H1 (cell line): ENCODE measurements around the gene SLC2A13. TPM values are rescaled to one million over a fixed set of nuclear protein-coding genes. Genes with fewer than 3 reads are reported as not detected.

ENCODE experiments used
- CTCF ChIA-PET: fragments of 300-600 bp; sonication (Branson Sonifier 250); formaldehyde crosslinking; loops from one replicate; lab custom pipeline; 2021; ENCODE audit not compliant: partially characterized antibody; lab: Charles Lee
- POLR2A ChIA-PET: fragments of 300-600 bp; sonication (Branson Sonifier 250); formaldehyde crosslinking; loops from one replicate; lab custom pipeline; 2021; ENCODE audit warnings: inconsistent platforms; ENCODE audit not compliant: partially characterized antibody; lab: Charles Lee
- DNase-seq, 2 experiments: peaks; one replicate each; pipeline versions ENCODE4 v3.0.0 to v3.0.0-alpha.2; 2010 to 2022; ENCODE audit warnings: low spot score in 2 of 2, low read depth in 1 of 2, mixed read lengths in 1 of 2
- FAIRE-seq: peaks from 2 replicates; lab custom pipeline; 2011; peaks lifted over from hg19 to GRCh38; lab: Jason Lieb, UNC
- H2AFZ ChIP-seq: 2 replicates; pipeline ENCODE4 v1.8.1; 2012; ENCODE audit warnings: low read length, inconsistent platforms
- H2AK5ac ChIP-seq: 2 replicates; pipeline ENCODE4 v1.6.1; 2013; ENCODE audit warnings: low read depth, low read length
- H2BK120ac ChIP-seq: replicated peaks from 2 replicates; pipeline ENCODE3; 2013; ENCODE audit warnings: low read depth, low read length, inconsistent platforms
- H2BK12ac ChIP-seq: 2 replicates; pipeline ENCODE4 v1.6.1; 2013; ENCODE audit warnings: low read depth, low read length
- H2BK15ac ChIP-seq: 2 replicates; pipeline ENCODE4 v1.6.1; 2013; ENCODE audit warnings: low read length
- H2BK20ac ChIP-seq: 2 replicates; pipeline ENCODE4 v1.6.1; 2013; ENCODE audit warnings: low read length
- H2BK5ac ChIP-seq: 2 replicates; pipeline ENCODE4 v1.6.1; 2013; ENCODE audit warnings: low read depth, low read length
- H3K14ac ChIP-seq: 2 replicates; pipeline ENCODE4 v1.6.1; 2013; ENCODE audit warnings: inconsistent platforms; ENCODE audit not compliant: insufficient read length
- H3K18ac ChIP-seq: 2 replicates; pipeline ENCODE4 v1.6.1; 2013; ENCODE audit warnings: low read length; ENCODE audit errors: extremely low read depth
- H3K23ac ChIP-seq: 2 replicates; pipeline ENCODE4 v1.6.1; 2013; ENCODE audit warnings: inconsistent platforms; ENCODE audit not compliant: insufficient read length
- H3K23me2 ChIP-seq: 2 replicates; pipeline ENCODE4 v1.6.1; 2013; ENCODE audit warnings: low read depth, low read length
- H3K27ac ChIP-seq: 2 replicates; pipeline ENCODE4 v1.6.1; 2011; ENCODE audit warnings: low read depth, low read length, inconsistent platforms
- H3K27me3 ChIP-seq, 4 experiments: replicated peaks in 1 of 4; 1 replicate in 1 of 4; 2 replicates in 3 of 4; pipeline versions ENCODE4 v1.6.1 to v1.8.1; 2011 to 2013; ENCODE audit warnings: low read length in 3 of 4, mild to moderate bottlenecking in 3 of 4, inconsistent platforms in 2 of 4, mixed read lengths in 2 of 4, moderate library complexity in 1 of 4; ENCODE audit not compliant: control insufficient read depth in 3 of 4, insufficient read depth in 3 of 4; ENCODE audit errors: extremely low read depth in 1 of 4
- H3K36me3 ChIP-seq, 4 experiments: 2 replicates each; pipeline versions ENCODE4 v1.6.1 to v1.8.1; 2011 to 2013; ENCODE audit warnings: mild to moderate bottlenecking in 4 of 4, low read length in 3 of 4, moderate library complexity in 2 of 4, control low read depth in 1 of 4, inconsistent platforms in 1 of 4; ENCODE audit not compliant: insufficient read depth in 4 of 4, control insufficient read depth in 2 of 4
- H3K4ac ChIP-seq: replicated peaks from 2 replicates; pipeline ENCODE3; 2013; ENCODE audit warnings: low read length, low read depth, mixed read lengths, inconsistent platforms; ENCODE audit not compliant: insufficient read length
- H3K4me1 ChIP-seq, 4 experiments: replicated peaks in 1 of 4; 1 replicate in 1 of 4; 2 replicates in 3 of 4; pipeline versions ENCODE4 v1.6.1 to v1.8.1; 2011 to 2013; ENCODE audit warnings: low read length in 3 of 4, inconsistent platforms in 2 of 4, mixed read lengths in 1 of 4; ENCODE audit not compliant: insufficient read depth in 4 of 4, control insufficient read depth in 3 of 4
- H3K4me2 ChIP-seq, 2 experiments: 2 replicates each; pipeline versions ENCODE4 v1.6.1 to v1.8.1; 2011 to 2013; ENCODE audit warnings: low read depth in 2 of 2, low read length in 2 of 2, control low read depth in 1 of 2, inconsistent platforms in 1 of 2, mild to moderate bottlenecking in 1 of 2; ENCODE audit not compliant: insufficient read depth in 1 of 2
- H3K4me3 ChIP-seq, 4 experiments: fragments of 200-600, 300-600 bp in 1 of 4; sonication (generic), shearing (Covaris generic), sonication (Bioruptor Twin) in 1 of 4; 2 replicates each; pipeline versions ENCODE4 v1.5.1 to v1.8.1; 2011 to 2016; ENCODE audit warnings: low read length in 4 of 4, low read depth in 3 of 4, control low read depth in 2 of 4, inconsistent platforms in 2 of 4, mild to moderate bottlenecking in 2 of 4, mixed read lengths in 1 of 4, moderate library complexity in 1 of 4; ENCODE audit not compliant: insufficient read depth in 2 of 4; ENCODE audit errors: extremely low read depth in 1 of 4
- H3K56ac ChIP-seq: replicated peaks from 2 replicates; pipeline ENCODE3; 2013; ENCODE audit warnings: low read depth, mild to moderate bottlenecking, mixed read lengths, low read length, inconsistent platforms; ENCODE audit not compliant: insufficient read length
- H3K79me1 ChIP-seq: 2 replicates; pipeline ENCODE4 v1.6.1; 2013; ENCODE audit warnings: low read depth, low read length, control low read depth
- H3K79me2 ChIP-seq, 2 experiments: 2 replicates each; pipeline versions ENCODE4 v1.6.1 to v1.8.1; 2012 to 2013; ENCODE audit warnings: low read length in 2 of 2, mild to moderate bottlenecking in 2 of 2, inconsistent platforms in 1 of 2; ENCODE audit not compliant: insufficient read depth in 2 of 2, control insufficient read depth in 1 of 2
- H3K9ac ChIP-seq, 4 experiments: replicated peaks in 1 of 4; 1 replicate in 1 of 4; 2 replicates in 3 of 4; pipeline versions ENCODE4 v1.6.1 to v1.8.1; 2011 to 2013; ENCODE audit warnings: low read depth in 3 of 4, low read length in 3 of 4, control low read depth in 2 of 4, mild to moderate bottlenecking in 2 of 4, moderate library complexity in 2 of 4, inconsistent platforms in 1 of 4; ENCODE audit errors: extremely low read depth in 1 of 4
- H3K9me3 ChIP-seq, 2 experiments: 2 replicates each; pipeline versions ENCODE4 v1.6.1 to v1.8.1; 2012 to 2013; ENCODE audit warnings: mild to moderate bottlenecking in 2 of 2, moderate library complexity in 2 of 2, control low read depth in 1 of 2, inconsistent platforms in 1 of 2, low read depth in 1 of 2, low read length in 1 of 2, mixed read lengths in 1 of 2; ENCODE audit not compliant: insufficient read depth in 2 of 2
- H4K20me1 ChIP-seq, 2 experiments: replicated peaks in 1 of 2; 2 replicates each; pipeline versions ENCODE3 to v1.8.1; 2011 to 2013; ENCODE audit warnings: inconsistent platforms in 2 of 2, low read length in 2 of 2, mild to moderate bottlenecking in 1 of 2; ENCODE audit not compliant: insufficient read depth in 2 of 2, control insufficient read depth in 1 of 2
- H4K5ac ChIP-seq: 2 replicates; pipeline ENCODE4 v1.6.1; 2013; ENCODE audit warnings: low read length, low read depth, mixed read lengths, inconsistent platforms; ENCODE audit not compliant: insufficient read length
- H4K8ac ChIP-seq: 2 replicates; pipeline ENCODE4 v1.8.0; 2013; ENCODE audit warnings: mild to moderate bottlenecking, moderate library complexity, low read length, inconsistent platforms; ENCODE audit not compliant: insufficient read depth; ENCODE audit errors: extremely low read depth
- H4K91ac ChIP-seq: replicated peaks from 2 replicates; pipeline ENCODE3; 2013; ENCODE audit warnings: low read length, mixed read lengths, inconsistent platforms; ENCODE audit not compliant: insufficient read length
- BRCA1 ChIP-seq: IDR thresholded peaks from 2 replicates; pipeline ENCODE4 v1.6.1; 2012; ENCODE audit warnings: low read depth, low read length, improper control_type of control experiment
- JUN ChIP-seq: IDR thresholded peaks from 2 replicates; pipeline ENCODE4 v1.6.1; 2011; ENCODE audit warnings: low read depth, mild to moderate bottlenecking, improper control_type of control experiment, low read length
- KDM5A ChIP-seq: fragments of 200-600 bp; IDR thresholded peaks from 2 replicates; pipeline ENCODE4 v1.7.1; 2012; ENCODE audit warnings: mild to moderate bottlenecking, low read length, inconsistent platforms, mixed read lengths
- MAFK ChIP-seq: IDR thresholded peaks from 2 replicates; pipeline ENCODE4 v1.6.1; 2012; ENCODE audit warnings: low read depth, mild to moderate bottlenecking, improper control_type of control experiment, low read length
- NANOG ChIP-seq: IDR thresholded peaks from 2 replicates; pipeline ENCODE4 v1.6.1; 2011; ENCODE audit warnings: low read length, low read depth, mild to moderate bottlenecking, inconsistent platforms; ENCODE audit not compliant: insufficient read depth, poor library complexity, severe bottlenecking
- POU5F1 ChIP-seq: IDR thresholded peaks from 2 replicates; pipeline ENCODE4 v1.6.1; 2011; ENCODE audit warnings: low read depth, mild to moderate bottlenecking, low read length, moderate library complexity
- RAD21 ChIP-seq, 2 experiments: IDR thresholded peaks in 1 of 2; conservative IDR thresholded peaks in 1 of 2; 2 replicates each; pipeline ENCODE4 v1.6.1; 2011; ENCODE audit warnings: low read depth in 2 of 2, low read length in 2 of 2, improper control_type of control experiment in 1 of 2, inconsistent platforms in 1 of 2, mild to moderate bottlenecking in 1 of 2, moderate library complexity in 1 of 2
- RNF2 ChIP-seq: fragments of 200-900, 300-1000 bp; sonication (generic); IDR thresholded peaks from 2 replicates; pipeline ENCODE4 v1.7.1; 2016; ENCODE audit warnings: borderline replicate concordance, low read depth, mild to moderate bottlenecking, antibody characterized with exemption, low read length; ENCODE audit not compliant: poor library complexity, severe bottlenecking; ENCODE audit errors: missing control alignments
- SAP30 ChIP-seq: fragments of 300-600 bp; sonication (generic); IDR thresholded peaks from 2 replicates; pipeline ENCODE4 v1.7.1; 2012; ENCODE audit warnings: low read length, moderate library complexity, mild to moderate bottlenecking, inconsistent platforms; ENCODE audit not compliant: insufficient read depth, insufficient replicate concordance
- SIX5 ChIP-seq: IDR thresholded peaks from 2 replicates; pipeline ENCODE4 v1.6.1; 2011; ENCODE audit warnings: mild to moderate bottlenecking, low read depth, low read length
- TAF1 ChIP-seq: IDR thresholded peaks from 2 replicates; pipeline ENCODE4 v1.6.1; 2011; ENCODE audit warnings: mild to moderate bottlenecking, low read depth, low read length
- TCF12 ChIP-seq: IDR thresholded peaks from 2 replicates; pipeline ENCODE4 v1.6.1; 2011; ENCODE audit warnings: low read depth, mild to moderate bottlenecking, low read length
- WGBS, 2 experiments: shearing (Covaris generic) in 1 of 2; methylation state at CpG; one replicate each; pipeline versions ENCODE4 v1.1.6 to v1.1.7; 2013 to 2015; ENCODE audit warnings: low lambda C conversion rate in 2 of 2, mixed read lengths in 2 of 2, inconsistent platforms in 1 of 2, low coverage in 1 of 2, missing lambda C conversion rate in 1 of 2; ENCODE audit not compliant: insufficient replicate concordance in 2 of 2, insufficient coverage in 1 of 2, insufficient read length in 1 of 2; ENCODE audit errors: extremely low coverage in 1 of 2, missing lambda C conversion rate in 1 of 2; 5-methylcytosine and 5-hydroxymethylcytosine counted together
- polyA plus RNA-seq, 7 experiments: library from polyadenylated mRNA; depleted of rRNA in 3 of 7; stranded (reverse) in 5 of 7; unstranded in 2 of 7; fragments of >200 nt in 5 of 7; fragments of 200-250 nt in 2 of 7; gene quantifications; 1 replicate in 5 of 7; 2 replicates in 1 of 7; 4 replicates in 1 of 7; pipeline versions ENCODE4 v1.2.1 to v1.2.3, GENCODE V29; 2011 to 2013; ENCODE audit warnings: missing spikeins in 2 of 7, mixed read lengths in 2 of 7
- total RNA-seq: library from RNA; stranded (reverse); fragmentation: NEBNext Ultra II Directional; extraction: Animal tissue kit (Norgen Biotek cat#: 25700); gene quantifications from 2 replicates; pipeline ENCODE4 v1.2.1, GENCODE V29; 2021
- TF ChIP-seq, protein P1 (sequence below): IDR thresholded peaks from 2 replicates; pipeline ENCODE4 v1.6.1; 2011; ENCODE audit warnings: low read depth, mild to moderate bottlenecking, low read length; ENCODE audit not compliant: insufficient read depth

SLC2A13 gene
- total and polyA plus RNA-seq, 2 of the 8 experiments (the other 6 are each of a cell fraction or from before 2014, with no cell fraction given): 2.8 to 9.6 TPM

DNA sequence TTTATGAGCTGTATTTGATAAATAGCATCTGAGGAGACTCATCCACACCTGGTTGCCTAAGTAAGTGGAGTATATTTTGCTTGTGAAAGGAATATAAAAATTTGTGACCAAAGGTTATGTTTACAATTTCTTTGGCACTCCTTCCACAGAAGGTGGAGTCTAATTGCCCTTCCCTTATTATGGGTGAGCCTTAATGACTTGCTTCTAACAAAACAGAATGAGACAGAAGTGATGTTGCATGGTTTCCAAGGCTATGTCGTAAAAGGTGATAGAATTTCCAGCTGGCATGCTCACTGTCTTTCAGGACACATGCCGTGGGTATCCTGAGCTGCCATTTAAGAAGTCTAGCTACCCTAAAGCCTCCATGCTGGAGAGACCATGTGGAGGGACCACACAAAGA, 369.5 kb downstream of the SLC2A13 start:
- H3K36me3 ChIP-seq: peaks cover 0 to 3% (median 0%) of the 10 kb centered on the region in 4 experiments; a peak in 1 of 8 replicates
- no peak overlapping the region for H4K91ac ChIP-seq
- H3K23ac ChIP-seq: no peak overlapping the region
- H3K4me2 ChIP-seq: no peak overlapping the region
- H2BK5ac ChIP-seq: no peak overlapping the region
- no peaks in the 10 kb centered on the region for H3K4me1 ChIP-seq
- H3K18ac ChIP-seq: no peak overlapping the region
- H3K27ac ChIP-seq: no peak overlapping the region
- no peak overlapping the region for H3K4ac ChIP-seq
- POLR2A ChIA-PET: interaction anchor here (1.3 kb wide), 1 partner anchor 11 kb away, joined by 3 read pairs; no protein-coding TSS in a partner anchor
- H3K14ac ChIP-seq: no peak overlapping the region
- H3K56ac ChIP-seq: no peak overlapping the region
- H3K79me2 ChIP-seq: no peaks in the 10 kb centered on the region
- no peak overlapping the region for H2BK120ac ChIP-seq
- no peak overlapping the region for H2BK15ac ChIP-seq
- no peak overlapping the region for H4K8ac ChIP-seq
- no peak overlapping the region for H2AFZ ChIP-seq
- no peak overlapping the region for H2AK5ac ChIP-seq
- no peak overlapping the region for H2BK20ac ChIP-seq
- DNase-seq (no peak), FAIRE-seq (no peak)
- H3K27me3 ChIP-seq: no peaks in the 10 kb centered on the region
- H4K20me1 ChIP-seq: no peaks in the 10 kb centered on the region
- WGBS, 2 experiments: 91% methylated on average over 2 of the region's 2 CpGs; no CpG with 5 or more reads in 1 of the 2 experiments
- H3K79me1 ChIP-seq: no peaks in the 10 kb centered on the region
- H3K23me2 ChIP-seq: no peaks in the 10 kb centered on the region
- H2BK12ac ChIP-seq: no peak overlapping the region
- CTCF ChIA-PET: no interaction called here
- H3K9me3 ChIP-seq: peaks cover 13% of the 10 kb centered on the region in 2 experiments; a peak in 3 of 4 replicates
- no peak overlapping the region for H3K9ac ChIP-seq
- no peak overlapping the region for H3K4me3 ChIP-seq
- no peak overlapping the region for H4K5ac ChIP-seq
- TF ChIP-seq TAF1: no peak
- no peak for TF ChIP-seq POU5F1
- no peak for TF ChIP-seq RNF2
- no peak for TF ChIP-seq MAFK
- TF ChIP-seq SAP30: no peak
- no peak for TF ChIP-seq NANOG
- TF ChIP-seq KDM5A: no peak
- TF ChIP-seq JUN: no peak
- TF ChIP-seq BRCA1: no peak
- no peak for TF ChIP-seq RAD21 (IDR thresholded peaks at IDR 0.05 in 1 of 2, conservative IDR thresholded peaks at IDR 0.05 in 1 of 2; ENCODE audit: low read depth in 2 of 2, low read length in 2 of 2)
- TF ChIP-seq TCF12: no peak
- TF ChIP-seq, protein P1, sequence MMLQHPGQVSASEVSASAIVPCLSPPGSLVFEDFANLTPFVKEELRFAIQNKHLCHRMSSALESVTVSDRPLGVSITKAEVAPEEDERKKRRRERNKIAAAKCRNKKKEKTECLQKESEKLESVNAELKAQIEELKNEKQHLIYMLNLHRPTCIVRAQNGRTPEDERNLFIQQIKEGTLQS: no peak
- TF ChIP-seq SIX5: no peak
